Thoracic aorta (tissue), 2 donors: ENCODE results near the gene GARIN5B. TPM values are rescaled to one million over a fixed set of nuclear protein-coding genes. Genes with fewer than 3 reads are reported as not detected.

Experiments used
- ATAC-seq: fragments of 150-250 bp; one replicate; pipeline ENCODE4 v1.8.0; 2017; ENCODE audit warnings: low read depth; ENCODE audit not compliant: insufficient number of reproducible peaks, low FRiP score
- DNase-seq: peaks from one replicate; pipeline ENCODE4 v3.0.0-alpha.2; 2020; ENCODE audit warnings: low spot score
- H3K27ac ChIP-seq, 2 donors: fragments of 200-600 bp; sonication (generic); 1 replicate in 1 of 2; 2 replicates in 1 of 2; pipeline ENCODE4 v1.5.1; 2016; ENCODE audit warnings: mild to moderate bottlenecking in 2 of 2, moderate library complexity in 2 of 2
- H3K27me3 ChIP-seq: fragments of 200-600 bp; sonication (generic); replicated peaks from 2 replicates; pipeline ENCODE4 v1.6.0; 2016; ENCODE audit warnings: mild to moderate bottlenecking; ENCODE audit not compliant: insufficient read depth
- H3K36me3 ChIP-seq: fragments of 200-600 bp; sonication (generic); one replicate; pipeline ENCODE4 v1.5.1; 2016
- H3K4me1 ChIP-seq, 2 donors: fragments of 200-600 bp; sonication (generic); 1 replicate in 1 of 2; 2 replicates in 1 of 2; pipeline versions ENCODE4 v1.5.1 to v1.6.0; 2016; ENCODE audit warnings: low read depth in 2 of 2, mild to moderate bottlenecking in 1 of 2; ENCODE audit not compliant: control insufficient read depth in 1 of 2
- H3K4me3 ChIP-seq: fragments of 200-600 bp; sonication (generic); 2 replicates; pipeline ENCODE4 v1.5.1; 2016; ENCODE audit warnings: mild to moderate bottlenecking
- H3K9me3 ChIP-seq: fragments of 200-600 bp; sonication (generic); 2 replicates; pipeline ENCODE4 v1.5.1; 2016
- CTCF ChIP-seq: fragments of 200-600 bp; sonication (generic); IDR thresholded peaks from one replicate; pipeline ENCODE4 v1.5.1; 2019; ENCODE audit warnings: antibody characterized with exemption
- total RNA-seq, 2 donors: library from RNA; depleted of rRNA; stranded (reverse); fragments of >200 nt; gene quantifications; one replicate each; pipeline versions ENCODE4 v1.1.0 to v1.2.3, GENCODE V29; 2016

GARIN5B gene
- total RNA-seq, 2 donors from 2014 or later = not detected

- H3K27me3 ChIP-seq = no peaks in the 10 kb centered on the region
- no peaks in the 10 kb centered on the region for H3K4me1 ChIP-seq
- no peak for TF ChIP-seq CTCF
- H3K9me3 ChIP-seq = no peaks in the 10 kb centered on the region
- H3K36me3 ChIP-seq = peaks cover 7% of the 10 kb centered on the region
- ATAC-seq (no peak), DNase-seq (no peak)
- H3K4me3 ChIP-seq = no peak overlapping the region
- H3K27ac ChIP-seq = no peak overlapping the region
These were observed 51.7 kb downstream of the GARIN5B start for GRCh38 chr19:55311397-55311796.

- no peak for DNase-seq
- Histone ChIP-seq H3K36me3 (peaks cover 7% of the 10 kb centered on the region), H3K4me3 (no peak overlapping the region), H3K27me3 (no peaks in the 10 kb centered on the region), H3K9me3 (no peaks in the 10 kb centered on the region), H3K27ac (no peak overlapping the region), H3K4me1 (no peaks in the 10 kb centered on the region)
- no peak for TF ChIP-seq CTCF
- ATAC-seq = no peak
These were observed 52.6 kb downstream of the GARIN5B start for GRCh38 chr19:55310498-55310897.

GRCh38 chr19:55309448-55309847 is 53.6 kb downstream of the GARIN5B start:
- Histone ChIP-seq H3K27me3 (no peaks in the 10 kb centered on the region), H3K36me3 (peaks cover 7% of the 10 kb centered on the region), H3K4me1 (no peaks in the 10 kb centered on the region), H3K9me3 (no peaks in the 10 kb centered on the region), H3K4me3 (no peak overlapping the region), H3K27ac (no peak overlapping the region)
- no peak for TF ChIP-seq CTCF
- DNase-seq (no peak), ATAC-seq (no peak)

GRCh38 chr19:55308281-55308680 is 54.8 kb downstream of the GARIN5B start:
- no peak overlapping the region for H3K4me3 ChIP-seq
- H3K9me3 ChIP-seq = no peaks in the 10 kb centered on the region
- TF ChIP-seq CTCF = no peak
- no peaks in the 10 kb centered on the region for H3K4me1 ChIP-seq
- no peak for ATAC-seq
- H3K27ac ChIP-seq = no peak overlapping the region
- H3K36me3 ChIP-seq = peaks cover 15% of the 10 kb centered on the region
- H3K27me3 ChIP-seq = no peaks in the 10 kb centered on the region
- DNase-seq = no peak

GRCh38 chr19:55306712-55307111 is 56.3 kb downstream of the GARIN5B start:
- Histone ChIP-seq H3K27ac (no peak overlapping the region), H3K36me3 (peaks cover 17% of the 10 kb centered on the region), H3K27me3 (no peaks in the 10 kb centered on the region), H3K4me3 (no peak overlapping the region), H3K9me3 (no peaks in the 10 kb centered on the region), H3K4me1 (peaks cover 0 to 4% of the 10 kb centered on the region in 2 donors)
- no peak for TF ChIP-seq CTCF
- no peak for ATAC-seq
- DNase-seq = no peak
